KG1 (cell line): Measurements from ENCODE around the gene AKAP13.
"Not testable (repeated sequence)": the region's sequence is repeated elsewhere in the genome, so short reads cannot be mapped to it uniquely, and the experiment has no call there.

Experiments
- DNase-seq: peaks from one replicate; lab custom pipeline; 2025; lab: John Stamatoyannopoulos, UW

AKAP13 gene

GRCh38 chr15:85625166-85625830, 244.9 kb downstream of the AKAP13 start:
- no peak for DNase-seq

- DNase-seq, result no peak
Observed at GRCh38 chr15:85625856-85626255, 245.5 kb downstream of the AKAP13 start.

GRCh38 chr15:85627213-85627935, 247.0 kb downstream of the AKAP13 start:
- no peak for DNase-seq

GRCh38 chr15:85630311-85630710, 249.9 kb downstream of the AKAP13 start:
- DNase-seq, result no peak

GRCh38 chr15:85631018-85631417, 250.6 kb downstream of the AKAP13 start:
- DNase-seq, result no peak

- no peak for DNase-seq
Observed at GRCh38 chr15:85632014-85632413, 251.6 kb downstream of the AKAP13 start.

GRCh38 chr15:85633859-85634258, 253.5 kb downstream of the AKAP13 start:
- DNase-seq, result no peak

- no peak for DNase-seq
Observed at GRCh38 chr15:85636351-85636750, 255.9 kb downstream of the AKAP13 start.

- no peak for DNase-seq
Observed at GRCh38 chr15:85639752-85640381, 259.5 kb downstream of the AKAP13 start.

- DNase-seq, result no peak
Observed at GRCh38 chr15:85642065-85642692, 261.8 kb downstream of the AKAP13 start.

- no peak for DNase-seq
Observed at GRCh38 chr15:85642693-85643066, 262.3 kb downstream of the AKAP13 start.

- DNase-seq, result no peak
Observed at GRCh38 chr15:85646538-85647091, 266.2 kb downstream of the AKAP13 start.

- DNase-seq, result no peak
Observed at GRCh38 chr15:85649372-85649771, 269.0 kb downstream of the AKAP13 start.

GRCh38 chr15:85651548-85651947, 271.1 kb downstream of the AKAP13 start:
- DNase-seq, result no peak

- no peak for DNase-seq
Observed at GRCh38 chr15:85652457-85652856, 272.1 kb downstream of the AKAP13 start.

- no peak for DNase-seq
Observed at GRCh38 chr15:85657132-85657531, 276.7 kb downstream of the AKAP13 start.

GRCh38 chr15:85658816-85659215, 278.4 kb downstream of the AKAP13 start:
- DNase-seq, result no peak

GRCh38 chr15:85661859-85662258, 281.5 kb downstream of the AKAP13 start:
- no peak for DNase-seq

- DNase-seq, result not testable (repeated sequence)
Observed at GRCh38 chr15:85665677-85666076, 285.3 kb downstream of the AKAP13 start.

GRCh38 chr15:85667491-85668424, 287.4 kb downstream of the AKAP13 start:
- DNase-seq, result no peak

GRCh38 chr15:85671156-85671555, 290.8 kb downstream of the AKAP13 start:
- DNase-seq, result no peak
